Trophoblast cell (in vitro differentiated cells and primary cell): Measurements from ENCODE around the gene HGFAC.

ENCODE experiments used
- DNase-seq, 2 donors: peaks; one replicate each; pipeline ENCODE4 v3.0.0-alpha.2; 2016
- H2AFZ ChIP-seq: 2 replicates; pipeline ENCODE4 v1.6.1; 2013; ENCODE audit warnings: low read length, moderate library complexity, mild to moderate bottlenecking; ENCODE audit not compliant: insufficient read depth, poor library complexity
- H2AK5ac ChIP-seq: 2 replicates; pipeline ENCODE4 v1.6.1; 2013; ENCODE audit warnings: mild to moderate bottlenecking, low read length
- H2BK120ac ChIP-seq: 2 replicates; pipeline ENCODE4 v1.6.1; 2013; ENCODE audit warnings: low read length, mild to moderate bottlenecking, moderate library complexity; ENCODE audit not compliant: insufficient read depth, poor library complexity
- H2BK12ac ChIP-seq: 2 replicates; pipeline ENCODE4 v1.6.1; 2013; ENCODE audit warnings: mild to moderate bottlenecking, low read length, moderate library complexity
- H2BK5ac ChIP-seq: 2 replicates; pipeline ENCODE4 v1.6.1; 2013; ENCODE audit warnings: low read length, low read depth, moderate library complexity, mild to moderate bottlenecking; ENCODE audit not compliant: poor library complexity
- H3K14ac ChIP-seq: 2 replicates; pipeline ENCODE4 v1.6.1; 2013; ENCODE audit warnings: mild to moderate bottlenecking, low read length
- H3K18ac ChIP-seq: 2 replicates; pipeline ENCODE4 v1.6.1; 2013; ENCODE audit warnings: mild to moderate bottlenecking, low read length
- H3K23ac ChIP-seq: 2 replicates; pipeline ENCODE4 v1.6.1; 2013; ENCODE audit warnings: low read length
- H3K27ac ChIP-seq: 2 replicates; pipeline ENCODE4 v1.5.1; 2013; ENCODE audit warnings: low read depth, mild to moderate bottlenecking, inconsistent platforms, low read length, moderate library complexity
- H3K27me3 ChIP-seq: 2 replicates; pipeline ENCODE4 v1.6.1; 2013; ENCODE audit warnings: inconsistent platforms, mild to moderate bottlenecking, low read length, moderate library complexity; ENCODE audit not compliant: insufficient read depth
- H3K36me3 ChIP-seq, 2 experiments: 1 replicate in 1 of 2; 2 replicates in 1 of 2; pipeline ENCODE4 v1.6.1; 2013; ENCODE audit warnings: low read length in 2 of 2, mild to moderate bottlenecking in 2 of 2, moderate library complexity in 1 of 2; ENCODE audit not compliant: insufficient read depth in 2 of 2, control insufficient read depth in 1 of 2
- H3K4ac ChIP-seq: 2 replicates; pipeline ENCODE4 v1.6.1; 2013; ENCODE audit warnings: low read depth, mild to moderate bottlenecking, low read length, moderate library complexity
- H3K4me1 ChIP-seq, 2 experiments: 1 replicate in 1 of 2; 2 replicates in 1 of 2; pipeline ENCODE4 v1.6.1; 2013; ENCODE audit warnings: low read length in 2 of 2, mild to moderate bottlenecking in 2 of 2, moderate library complexity in 1 of 2; ENCODE audit not compliant: insufficient read depth in 2 of 2, control insufficient read depth in 1 of 2
- H3K4me2 ChIP-seq: 2 replicates; pipeline ENCODE4 v1.6.1; 2013; ENCODE audit warnings: inconsistent platforms, mild to moderate bottlenecking, low read length, moderate library complexity
- H3K4me3 ChIP-seq: 2 replicates; pipeline ENCODE4 v1.5.1; 2013; ENCODE audit warnings: mild to moderate bottlenecking, low read depth, low read length, inconsistent platforms
- H3K79me1 ChIP-seq: one replicate; pipeline ENCODE4 v1.6.1; 2013; ENCODE audit warnings: low read length
- H3K79me2 ChIP-seq: 2 replicates; pipeline ENCODE4 v1.6.1; 2013; ENCODE audit warnings: low read length, mild to moderate bottlenecking; ENCODE audit not compliant: control insufficient read depth, insufficient read depth, poor library complexity
- H3K9ac ChIP-seq: 2 replicates; pipeline ENCODE4 v1.6.1; 2013; ENCODE audit warnings: mild to moderate bottlenecking, low read length
- H3K9me3 ChIP-seq: 2 replicates; pipeline ENCODE4 v1.6.1; 2013; ENCODE audit warnings: low read depth, mild to moderate bottlenecking, control low read depth, inconsistent platforms, low read length; ENCODE audit not compliant: insufficient read depth
- H4K12ac ChIP-seq: 2 replicates; pipeline ENCODE4 v1.6.1; 2013; ENCODE audit warnings: low read depth, mild to moderate bottlenecking, low read length, moderate library complexity
- H4K8ac ChIP-seq: 2 replicates; pipeline ENCODE4 v1.6.1; 2013; ENCODE audit warnings: low read depth, mild to moderate bottlenecking, low read length, moderate library complexity
- H4K91ac ChIP-seq: one replicate; pipeline ENCODE4 v1.6.1; 2013; ENCODE audit warnings: low read depth, mild to moderate bottlenecking, low read length, moderate library complexity
- WGBS: extraction: QIAGEN DNeasy Blood & Tissue Kit; methylation state at CpG from one replicate; pipeline ENCODE4 v1.1.7; 2013; ENCODE audit warnings: missing lambda C conversion rate; ENCODE audit not compliant: insufficient read length, insufficient coverage; ENCODE audit errors: extremely low coverage; 5-methylcytosine and 5-hydroxymethylcytosine counted together

HGFAC gene

DNA sequence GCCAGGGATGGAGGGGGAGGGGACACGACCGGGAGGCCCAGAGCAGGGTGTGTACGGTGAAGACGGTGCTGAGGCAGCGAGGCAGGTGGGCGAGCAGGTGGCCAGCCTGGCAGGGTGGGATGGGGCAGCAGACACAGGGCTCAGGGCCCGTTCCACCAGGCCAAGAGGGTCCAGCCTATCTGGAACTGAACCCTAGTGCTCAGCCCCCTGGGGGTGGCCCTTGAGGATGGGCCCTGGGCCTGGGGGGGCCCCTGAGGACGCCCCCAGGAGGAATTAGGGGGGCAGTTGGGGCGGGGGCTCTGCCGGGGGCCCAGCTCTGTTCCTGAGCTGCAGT is 3.0 kb upstream of the HGFAC start:
- no peak overlapping the region for H2AK5ac ChIP-seq
- H3K4ac ChIP-seq: no peak overlapping the region
- no peak overlapping the region for H2AFZ ChIP-seq
- DNase-seq: no peak
- no CpG with 5 or more reads among the region's 10 CpGs for WGBS
- H4K8ac ChIP-seq: no peak overlapping the region
- H3K27me3 ChIP-seq: no peaks in the 10 kb centered on the region
- H3K36me3 ChIP-seq: no peaks in the 10 kb centered on the region
- no peak overlapping the region for H3K4me3 ChIP-seq
- H2BK5ac ChIP-seq: no peak overlapping the region
- no peak overlapping the region for H3K27ac ChIP-seq
- no peak overlapping the region for H3K14ac ChIP-seq
- H2BK12ac ChIP-seq: no peak overlapping the region
- no peak overlapping the region for H2BK120ac ChIP-seq
- H3K4me2 ChIP-seq: no peak overlapping the region
- no peak overlapping the region for H4K12ac ChIP-seq
- no peaks in the 10 kb centered on the region for H3K4me1 ChIP-seq
- H3K9me3 ChIP-seq: no peaks in the 10 kb centered on the region
- no peak overlapping the region for H3K9ac ChIP-seq
- H3K79me1 ChIP-seq: no peaks in the 10 kb centered on the region
- no peak overlapping the region for H4K91ac ChIP-seq
- H3K23ac ChIP-seq: no peak overlapping the region
- no peaks in the 10 kb centered on the region for H3K79me2 ChIP-seq
- H3K18ac ChIP-seq: no peak overlapping the region

DNA sequence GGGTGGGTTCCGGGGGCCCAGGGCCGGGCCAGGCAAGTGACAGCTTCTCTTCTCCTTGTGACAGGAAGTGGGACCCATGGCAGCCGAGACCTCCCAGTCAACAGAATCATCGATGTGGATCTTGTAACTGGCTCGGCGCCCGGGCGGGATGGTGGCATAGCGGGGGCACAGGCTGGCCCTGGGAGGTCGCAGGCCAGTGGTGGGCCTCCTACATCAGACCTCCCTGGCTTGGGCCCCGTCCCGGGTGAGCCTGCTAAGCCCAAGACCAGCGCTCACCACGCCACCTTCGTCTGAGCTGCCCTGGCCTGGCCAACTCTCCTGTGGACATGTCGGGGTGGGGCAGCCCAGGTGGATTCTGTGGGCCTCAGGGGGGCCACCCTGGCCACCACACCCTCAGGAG is 2.4 kb upstream of the HGFAC start:
- no peak overlapping the region for H3K4me3 ChIP-seq
- H2AFZ ChIP-seq: no peak overlapping the region
- H3K4ac ChIP-seq: no peak overlapping the region
- no peaks in the 10 kb centered on the region for H3K36me3 ChIP-seq
- H3K9me3 ChIP-seq: no peaks in the 10 kb centered on the region
- H2BK12ac ChIP-seq: no peak overlapping the region
- H2BK5ac ChIP-seq: no peak overlapping the region
- H3K27me3 ChIP-seq: no peaks in the 10 kb centered on the region
- no CpG with 5 or more reads among the region's 16 CpGs for WGBS
- no peaks in the 10 kb centered on the region for H3K79me2 ChIP-seq
- H3K27ac ChIP-seq: no peak overlapping the region
- no peak overlapping the region for H4K8ac ChIP-seq
- H2BK120ac ChIP-seq: no peak overlapping the region
- no peak overlapping the region for H3K9ac ChIP-seq
- no peak overlapping the region for H3K18ac ChIP-seq
- no peak overlapping the region for H4K91ac ChIP-seq
- no peaks in the 10 kb centered on the region for H3K4me1 ChIP-seq
- H4K12ac ChIP-seq: no peak overlapping the region
- no peak overlapping the region for H3K23ac ChIP-seq
- H2AK5ac ChIP-seq: no peak overlapping the region
- no peaks in the 10 kb centered on the region for H3K79me1 ChIP-seq
- DNase-seq: no peak
- H3K14ac ChIP-seq: no peak overlapping the region
- no peak overlapping the region for H3K4me2 ChIP-seq

DNA sequence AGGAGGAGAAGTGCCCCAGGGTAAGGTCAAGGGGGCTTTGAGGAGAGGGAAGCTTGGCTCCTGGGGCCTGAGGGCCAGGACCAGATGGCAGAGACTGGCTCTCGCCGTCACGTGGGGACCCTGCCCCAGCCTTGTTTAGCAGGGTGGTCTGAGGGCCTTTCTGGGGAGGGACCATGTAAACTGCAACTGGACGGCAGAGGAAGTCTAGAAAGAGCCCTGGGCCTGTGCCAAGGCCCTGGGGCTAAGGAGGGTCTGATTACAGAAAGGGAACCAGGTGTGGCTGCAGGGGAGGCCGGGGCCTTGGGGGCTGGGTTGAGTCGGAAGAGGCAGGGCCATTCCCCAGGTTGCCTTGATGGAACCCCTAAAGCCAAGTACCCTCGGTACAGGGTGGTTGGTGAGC is 1.8 kb upstream of the HGFAC start:
- no peak overlapping the region for H4K8ac ChIP-seq
- no peak overlapping the region for H3K23ac ChIP-seq
- no peaks in the 10 kb centered on the region for H3K79me2 ChIP-seq
- H3K27me3 ChIP-seq: no peaks in the 10 kb centered on the region
- no peaks in the 10 kb centered on the region for H3K79me1 ChIP-seq
- no peak overlapping the region for H2BK120ac ChIP-seq
- H4K12ac ChIP-seq: no peak overlapping the region
- no peaks in the 10 kb centered on the region for H3K9me3 ChIP-seq
- no peak overlapping the region for H3K18ac ChIP-seq
- H2BK12ac ChIP-seq: no peak overlapping the region
- H3K36me3 ChIP-seq: no peaks in the 10 kb centered on the region
- no peak overlapping the region for H4K91ac ChIP-seq
- no peak overlapping the region for H2AK5ac ChIP-seq
- H3K27ac ChIP-seq: no peak overlapping the region
- no peak overlapping the region for H2BK5ac ChIP-seq
- WGBS: no CpG with 5 or more reads among the region's 7 CpGs
- no peak overlapping the region for H3K9ac ChIP-seq
- H3K4ac ChIP-seq: no peak overlapping the region
- no peak overlapping the region for H3K14ac ChIP-seq
- no peak overlapping the region for H3K4me2 ChIP-seq
- no peaks in the 10 kb centered on the region for H3K4me1 ChIP-seq
- H3K4me3 ChIP-seq: no peak overlapping the region
- no peak overlapping the region for H2AFZ ChIP-seq
- no peak for DNase-seq

DNA sequence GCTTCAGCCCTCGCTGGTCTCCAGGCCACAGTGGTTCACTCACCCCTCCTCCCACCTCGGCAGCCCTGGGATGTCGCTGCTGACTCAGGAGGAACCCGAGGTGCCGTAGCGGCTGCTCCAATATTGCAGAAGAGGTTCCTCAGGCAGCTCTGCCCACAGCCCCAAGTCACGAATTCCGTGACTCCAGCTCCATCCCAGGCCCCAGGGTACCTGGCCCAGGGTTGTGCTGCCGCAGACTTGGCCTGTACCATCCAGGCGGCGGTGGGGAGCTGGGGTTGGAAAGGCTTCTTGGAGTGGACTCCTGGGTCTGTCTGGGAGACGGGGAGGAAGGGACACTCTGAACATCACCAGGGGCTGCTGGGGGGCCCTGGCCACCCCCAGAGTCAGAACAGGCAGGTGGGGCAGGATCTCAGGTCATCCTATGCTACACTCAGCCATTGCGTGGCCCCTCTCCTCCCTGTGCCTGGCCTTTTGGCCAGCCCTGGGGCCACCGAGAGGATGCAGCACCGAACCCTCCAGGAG is 728 bp upstream of the HGFAC start:
- Histone ChIP-seq H3K14ac (no peak overlapping the region), H2BK120ac (no peak overlapping the region), H2BK5ac (no peak overlapping the region), H3K4me3 (no peak overlapping the region), H3K9ac (no peak overlapping the region), H4K12ac (no peak overlapping the region), H4K8ac (no peak overlapping the region), H3K27me3 (no peaks in the 10 kb centered on the region), H3K4ac (no peak overlapping the region), H3K79me2 (no peaks in the 10 kb centered on the region), H2AFZ (no peak overlapping the region), H3K23ac (no peak overlapping the region), H3K4me1 (no peaks in the 10 kb centered on the region), H3K79me1 (no peaks in the 10 kb centered on the region), H3K4me2 (no peak overlapping the region), H3K36me3 (no peaks in the 10 kb centered on the region), H2BK12ac (no peak overlapping the region), H3K9me3 (no peaks in the 10 kb centered on the region), H2AK5ac (no peak overlapping the region), H3K18ac (no peak overlapping the region), H4K91ac (no peak overlapping the region), H3K27ac (no peak overlapping the region)
- peak in 1 of 2 donors; percentile 14 for DNase-seq
- no CpG with 5 or more reads among the region's 15 CpGs for WGBS
